Parietal lobe (tissue), 1 donor: ENCODE data around the gene SPRED2. TPM values are rescaled to one million over a fixed set of nuclear protein-coding genes. Genes with fewer than 3 reads are reported as not detected.

Experiments used
- total RNA-seq: library from RNA; depleted of rRNA; stranded (reverse); fragments of >200 nt; gene quantifications from one replicate; pipeline ENCODE4 v1.2.3, GENCODE V29; 2014

SPRED2 gene, protein sequence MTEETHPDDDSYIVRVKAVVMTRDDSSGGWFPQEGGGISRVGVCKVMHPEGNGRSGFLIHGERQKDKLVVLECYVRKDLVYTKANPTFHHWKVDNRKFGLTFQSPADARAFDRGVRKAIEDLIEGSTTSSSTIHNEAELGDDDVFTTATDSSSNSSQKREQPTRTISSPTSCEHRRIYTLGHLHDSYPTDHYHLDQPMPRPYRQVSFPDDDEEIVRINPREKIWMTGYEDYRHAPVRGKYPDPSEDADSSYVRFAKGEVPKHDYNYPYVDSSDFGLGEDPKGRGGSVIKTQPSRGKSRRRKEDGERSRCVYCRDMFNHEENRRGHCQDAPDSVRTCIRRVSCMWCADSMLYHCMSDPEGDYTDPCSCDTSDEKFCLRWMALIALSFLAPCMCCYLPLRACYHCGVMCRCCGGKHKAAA
- 21.0 TPM for total RNA-seq

DNA sequence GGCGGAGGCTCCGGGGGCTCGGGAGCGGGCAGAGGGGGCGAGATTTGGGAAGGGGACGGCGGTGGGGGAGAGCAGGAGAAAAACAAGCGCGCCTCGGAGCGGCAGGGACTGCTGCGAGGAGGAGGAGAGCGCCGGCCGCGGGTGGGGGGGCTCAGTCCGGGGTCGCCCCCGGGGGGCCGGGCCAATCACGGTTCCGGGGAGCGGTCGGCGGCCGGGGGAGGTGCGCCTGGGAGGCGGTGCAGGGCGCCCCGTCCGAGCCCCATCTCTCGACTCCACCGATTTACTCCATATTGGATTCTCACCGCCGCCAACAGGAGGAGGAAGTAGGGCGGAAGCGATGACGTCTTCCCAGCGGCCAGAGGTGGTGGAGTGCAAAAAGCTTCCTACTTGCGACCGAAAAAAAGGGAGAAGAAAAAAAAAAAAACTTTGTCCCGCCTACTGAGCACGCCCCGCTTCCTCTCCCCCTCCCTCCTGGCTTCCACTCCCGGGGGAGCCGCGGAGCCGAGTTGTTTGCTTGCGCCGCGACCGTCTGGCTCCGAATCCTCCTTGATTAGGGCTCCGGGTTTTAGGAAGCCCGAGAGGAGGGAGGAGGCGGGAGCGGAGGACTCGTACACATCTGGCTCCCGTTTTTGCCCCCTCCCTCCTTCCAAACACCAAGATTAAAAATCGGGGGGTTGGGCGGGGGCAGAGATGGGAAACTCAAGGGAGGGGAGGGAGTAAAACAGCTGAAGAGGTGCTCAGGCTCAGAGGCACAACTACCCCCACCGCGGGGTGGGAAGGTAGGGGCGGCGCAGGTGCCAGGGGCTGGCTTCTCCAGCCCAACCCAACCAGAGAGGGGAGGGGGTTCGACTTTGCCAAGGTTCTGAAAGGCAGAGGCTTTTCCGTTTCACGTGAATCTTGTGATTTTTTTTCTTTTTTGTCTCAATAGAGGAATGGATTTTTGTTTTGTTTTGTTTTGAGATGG lies at the start of gene SPRED2:
Gene SPRED2, minus strand, starts transcription at position 373 of the 964 bp plus-strand sequence. CDS start 612 bp downstream, outside the sequence.

Other genes starting within 250 kb of the SPRED2 start
- gene ACTR2, start 204.8 kb downstream of the SPRED2 start, total RNA-seq: 71.1 TPM